ENCODE results near the gene ARHGAP15. TPM values are rescaled to one million over a fixed set of nuclear protein-coding genes. Genes with fewer than 3 reads are reported as not detected.

ARHGAP15 gene
- total RNA-seq, 2 experiments from 2014 or later: 72.1 to 98.4 TPM

- CTCF ChIA-PET (ENCODE audit: unreplicated experiment): no interaction called here
- Histone ChIP-seq H3K27ac (ENCODE audit: low read depth, low read length, poor library complexity, severe bottlenecking) (no peak overlapping the region), H3K4me2 (ENCODE audit: low read length) (no peak overlapping the region), H2AFZ (ENCODE audit: low read length) (no peak overlapping the region), H3K79me2 (ENCODE audit: insufficient read depth, low read depth, low read length) (no peaks in the 10 kb centered on the region), H4K20me1 (ENCODE audit: insufficient read depth, low read length) (no peaks in the 10 kb centered on the region), H3K9me3 (ENCODE audit: low read length) (no peaks in the 10 kb centered on the region), H3K9me2 (ENCODE audit: insufficient read depth, low read length) (no peaks in the 10 kb centered on the region), H3K4me3 (ENCODE audit: low read depth, low read length, poor library complexity, severe bottlenecking) (no peak overlapping the region), H3K36me3 (ENCODE audit: insufficient read depth, low read length) (peaks cover 8% of the 10 kb centered on the region), H3K4me1 (ENCODE audit: insufficient read depth, low read length, poor library complexity, severe bottlenecking) (no peaks in the 10 kb centered on the region)
- DNase-seq (ENCODE audit: low spot score): no peak
- TF ChIP-seq CTCF (conservative IDR thresholded peaks at IDR 0.05; ENCODE audit: low read length): no peak
- no peak for TF ChIP-seq EZH2phosphoT487 (IDR thresholded peaks at IDR 0.05; ENCODE audit: borderline replicate concordance, low read depth, low read length)
- POLR2A ChIA-PET: interaction anchor here (0.6 to 1.0 kb wide), 2 partner anchors 57 to 85 kb away, joined by 3 read pairs; no protein-coding TSS in a partner anchor
- intact Hi-C loops (cut with micrococcal nuclease; ENCODE audit: unreplicated experiment): no loop called here
- BruUV-seq (replicated peaks): no TSS peak
These were observed 117.0 kb downstream of the ARHGAP15 start for GRCh38 chr2:143246246-143246645.

GRCh38 chr2:143246815-143247744 lies 117.9 kb downstream of the ARHGAP15 start:
- Histone ChIP-seq H3K36me3 (ENCODE audit: insufficient read depth, low read length) (peaks cover 13% of the 10 kb centered on the region), H3K4me1 (ENCODE audit: insufficient read depth, low read length, poor library complexity, severe bottlenecking) (no peaks in the 10 kb centered on the region), H3K9me3 (ENCODE audit: low read length) (no peaks in the 10 kb centered on the region), H2AFZ (ENCODE audit: low read length) (no peak overlapping the region), H3K4me2 (ENCODE audit: low read length) (no peak overlapping the region), H3K79me2 (ENCODE audit: insufficient read depth, low read depth, low read length) (no peaks in the 10 kb centered on the region), H4K20me1 (ENCODE audit: insufficient read depth, low read length) (no peaks in the 10 kb centered on the region), H3K27ac (ENCODE audit: low read depth, low read length, poor library complexity, severe bottlenecking) (no peak overlapping the region), H3K9me2 (ENCODE audit: insufficient read depth, low read length) (no peaks in the 10 kb centered on the region), H3K4me3 (ENCODE audit: low read depth, low read length, poor library complexity, severe bottlenecking) (no peak overlapping the region)
- intact Hi-C loops (cut with micrococcal nuclease; ENCODE audit: unreplicated experiment): no loop called here
- ChIA-PET CTCF (ENCODE audit: unreplicated experiment) (no interaction called here), POLR2A (interaction anchor here (0.6 to 1.3 kb wide), 6 partner anchors 8 to 764 kb away, joined by 3 to 6 read pairs (median 4); no protein-coding TSS in a partner anchor)
- DNase-seq (ENCODE audit: low spot score): no peak
- TF ChIP-seq EZH2phosphoT487 (IDR thresholded peaks at IDR 0.05; ENCODE audit: borderline replicate concordance, low read depth, low read length): no peak
- TF ChIP-seq CTCF (conservative IDR thresholded peaks at IDR 0.05; ENCODE audit: low read length): no peak
- BruUV-seq (replicated peaks): no TSS peak

GRCh38 chr2:143248631-143249030 lies 119.4 kb downstream of the ARHGAP15 start:
- no TSS peak for BruUV-seq (replicated peaks)
- CTCF ChIA-PET (ENCODE audit: unreplicated experiment): no interaction called here
- no peaks in the 10 kb centered on the region for H3K4me1 ChIP-seq (ENCODE audit: insufficient read depth, low read length, poor library complexity, severe bottlenecking)

More at GRCh38 chr2:143248631-143249030, 119.4 kb downstream of the ARHGAP15 start:
- no peak overlapping the region for H3K27ac ChIP-seq (ENCODE audit: low read depth, low read length, poor library complexity, severe bottlenecking)
- intact Hi-C loops (cut with micrococcal nuclease; ENCODE audit: unreplicated experiment): no loop called here
- H4K20me1 ChIP-seq (ENCODE audit: insufficient read depth, low read length): no peaks in the 10 kb centered on the region
- no peaks in the 10 kb centered on the region for H3K9me2 ChIP-seq (ENCODE audit: insufficient read depth, low read length)
- H3K79me2 ChIP-seq (ENCODE audit: insufficient read depth, low read depth, low read length): no peaks in the 10 kb centered on the region
- no peaks in the 10 kb centered on the region for H3K9me3 ChIP-seq (ENCODE audit: low read length)
- no peak for DNase-seq (ENCODE audit: low spot score)
- TF ChIP-seq CTCF (conservative IDR thresholded peaks at IDR 0.05; ENCODE audit: low read length) (no peak), EZH2phosphoT487 (IDR thresholded peaks at IDR 0.05; ENCODE audit: borderline replicate concordance, low read depth, low read length) (no peak)
- no peak overlapping the region for H3K4me3 ChIP-seq (ENCODE audit: low read depth, low read length, poor library complexity, severe bottlenecking)
- no peak overlapping the region for H3K4me2 ChIP-seq (ENCODE audit: low read length)
- H2AFZ ChIP-seq (ENCODE audit: low read length): no peak overlapping the region
- POLR2A ChIA-PET: interaction anchor here (1.0 to 1.3 kb wide), 2 partner anchors 10 to 14 kb away, joined by 3 read pairs; no protein-coding TSS in a partner anchor
- peaks cover 22% of the 10 kb centered on the region for H3K36me3 ChIP-seq (ENCODE audit: insufficient read depth, low read length)

Data from OCI-LY7 (cell line).